Transverse colon (tissue), 4 donors: ENCODE data around the gene ABHD12. TPM values are rescaled to one million over a fixed set of nuclear protein-coding genes. Genes with fewer than 3 reads are reported as not detected.

Source experiments
- DNase-seq: peaks from one replicate; pipeline ENCODE4 v3.0.0-alpha.2; 2019
- H3K27ac ChIP-seq, 4 donors: fragments of 200-600 bp; sonication (generic); 2 replicates each; pipeline ENCODE4 v1.5.1; 2016 to 2018; ENCODE audit warnings: inconsistent platforms in 4 of 4
- H3K27me3 ChIP-seq: fragments of 200-600 bp; sonication (generic); 2 replicates; pipeline ENCODE4 v1.5.1; 2017; ENCODE audit warnings: inconsistent platforms
- H3K36me3 ChIP-seq, 4 donors: fragments of 200-600 bp; sonication (generic); 2 replicates each; pipeline ENCODE4 v1.5.1; 2017 to 2019; ENCODE audit warnings: inconsistent platforms in 4 of 4
- H3K4me1 ChIP-seq, 4 donors: fragments of 200-600 bp; sonication (generic); 2 replicates each; pipeline ENCODE4 v1.5.1; 2017 to 2020; ENCODE audit warnings: inconsistent platforms in 4 of 4
- H3K4me3 ChIP-seq, 4 donors: fragments of 200-600 bp; sonication (generic); 1 replicate in 1 of 4; 2 replicates in 3 of 4; pipeline versions ENCODE4 v1.5.1 to v1.6.1; 2017 to 2019; ENCODE audit warnings: inconsistent platforms in 4 of 4
- H3K9me3 ChIP-seq, 2 donors: fragments of 200-600 bp; sonication (generic); 2 replicates each; pipeline ENCODE4 v1.5.1; 2017 to 2019; ENCODE audit warnings: inconsistent platforms in 2 of 2
- CTCF ChIP-seq, 5 experiments: fragments of 200-600 bp in 3 of 5; fragments of 450-650 bp in 2 of 5; sonication (generic) in 3 of 5; IDR thresholded peaks; 1 replicate in 2 of 5; 2 replicates in 3 of 5; pipeline ENCODE4 v1.5.1; 2016 to 2017; ENCODE audit warnings: antibody characterized with exemption in 5 of 5, inconsistent platforms in 3 of 5, mild to moderate bottlenecking in 2 of 5, moderate library complexity in 1 of 5
- EP300 ChIP-seq: sonication (generic); formaldehyde crosslinking; IDR thresholded peaks from one replicate; pipeline ENCODE4 v1.6.1; 2017; ENCODE audit warnings: antibody characterized with exemption, low read depth
- POLR2A ChIP-seq: fragments of 450-650 bp; IDR thresholded peaks from one replicate; pipeline ENCODE4 v1.6.1; 2016; ENCODE audit warnings: antibody characterized with exemption, mild to moderate bottlenecking, moderate library complexity
- POLR2AphosphoS5 ChIP-seq, 3 donors: sonication (generic); formaldehyde crosslinking; IDR thresholded peaks; one replicate each; pipeline ENCODE4 v1.6.1; 2016; ENCODE audit warnings: antibody characterized with exemption in 3 of 3
- WGBS, 2 donors: methylation state at CpG; one replicate each; pipeline ENCODE4 v1.1.5; 2018; ENCODE audit warnings: low coverage in 1 of 2; 5-methylcytosine and 5-hydroxymethylcytosine counted together
- in situ Hi-C, 4 donors: fragments of 200-750 bp; cut with MboI; loops; one replicate each; pipeline versions ENCODE4 v1.15.0 to v1.15.1; 2017; ENCODE audit warnings: low sequenced_read_pairs in 3 of 4, low pct_ligation_motif_present in 1 of 4, low pct_unique_long_range_greater_than_20kb in 1 of 4
- intact Hi-C: fragments of 100-400 bp; cut with DNase I; formaldehyde crosslinking; loops from one replicate; pipeline ENCODE4 v1.15.1; 2023; ENCODE audit warnings: low total_unique reads
- total RNA-seq, 4 donors: library from RNA; depleted of rRNA; stranded (reverse); fragments of >200 nt; gene quantifications; one replicate each; pipeline ENCODE4 v1.1.0, GENCODE V29; 2016

The ABHD12 gene
- total RNA-seq, 4 donors from 2014 or later: 67.3 to 103 (median 73.4) TPM

GRCh38 chr20:25346349-25346748 is 44.3 kb downstream of the ABHD12 start:
- Histone ChIP-seq H3K27me3 (no peaks in the 10 kb centered on the region), H3K27ac (no peak overlapping the region), H3K4me3 (no peak overlapping the region), H3K36me3 (no peaks in the 10 kb centered on the region), H3K4me1 (peaks cover 0 to 4% (median 0%) of the 10 kb centered on the region in 4 donors), H3K9me3 (no peaks in the 10 kb centered on the region)
- DNase-seq: no peak
- intact Hi-C loops (no loop called here), in situ Hi-C loops (no loop called here)
- TF ChIP-seq POLR2A (no peak), POLR2AphosphoS5 (IDR thresholded peaks at IDR 0.05) (no peak), CTCF (IDR thresholded peaks at IDR 0.05) (no peak), EP300 (no peak)
- WGBS, 2 donors: 87 to 94% methylated on average over 6 of the region's 6 CpGs

GRCh38 chr20:25345721-25346120 is 44.9 kb downstream of the ABHD12 start:
- DNase-seq: no peak
- no peak overlapping the region for H3K27ac ChIP-seq
- H3K9me3 ChIP-seq: no peaks in the 10 kb centered on the region
- H3K36me3 ChIP-seq: no peaks in the 10 kb centered on the region
- no peak for TF ChIP-seq EP300
- TF ChIP-seq POLR2A: no peak
- no peak for TF ChIP-seq CTCF (IDR thresholded peaks at IDR 0.05)
- TF ChIP-seq POLR2AphosphoS5 (IDR thresholded peaks at IDR 0.05): no peak
- no peaks in the 10 kb centered on the region for H3K27me3 ChIP-seq
- peaks cover 0 to 4% (median 0%) of the 10 kb centered on the region in 4 donors for H3K4me1 ChIP-seq
- intact Hi-C loops: no loop called here
- no peak overlapping the region for H3K4me3 ChIP-seq
- WGBS, 2 donors: 98% methylated on average over 1 of the region's 1 CpG; no CpG with 5 or more reads in 1 of the 2 donors
- in situ Hi-C loops: no loop called here

GRCh38 chr20:25344634-25345033 is 46.0 kb downstream of the ABHD12 start:
- 90 to 93% methylated on average over 3 of the region's 3 CpGs for whole genome bisulfite sequencing, 2 donors
- no peaks in the 10 kb centered on the region for H3K36me3 ChIP-seq
- no peak overlapping the region for H3K27ac ChIP-seq
- H3K9me3 ChIP-seq: no peaks in the 10 kb centered on the region
- H3K4me3 ChIP-seq: no peak overlapping the region
- TF ChIP-seq EP300 (no peak), CTCF (IDR thresholded peaks at IDR 0.05) (no peak), POLR2AphosphoS5 (IDR thresholded peaks at IDR 0.05) (no peak), POLR2A (no peak)
- H3K27me3 ChIP-seq: no peaks in the 10 kb centered on the region
- in situ Hi-C loops (no loop called here), intact Hi-C loops (no loop called here)
- no peak for DNase-seq
- peaks cover 0 to 11% (median 2%) of the 10 kb centered on the region in 4 donors for H3K4me1 ChIP-seq

GRCh38 chr20:25341716-25342680 is 48.6 kb downstream of the ABHD12 start:
- Histone ChIP-seq H3K4me1 (peaks cover 0 to 21% (median 10%) of the 10 kb centered on the region in 4 donors), H3K9me3 (no peaks in the 10 kb centered on the region), H3K27me3 (no peaks in the 10 kb centered on the region), H3K4me3 (no peak overlapping the region), H3K36me3 (no peaks in the 10 kb centered on the region), H3K27ac (no peak overlapping the region)
- TF ChIP-seq POLR2AphosphoS5 (IDR thresholded peaks at IDR 0.05): no peak
- TF ChIP-seq CTCF (IDR thresholded peaks at IDR 0.05): no peak
- no peak for TF ChIP-seq POLR2A
- no peak for TF ChIP-seq EP300
- 73 to 91% methylated on average over 8 to 9 of the region's 9 CpGs for WGBS, 2 donors
- in situ Hi-C loops: no loop called here
- intact Hi-C loops: no loop called here
- no peak for DNase-seq
